Ramos (cell line): ENCODE data around the gene PCK1.

Source experiments
- in situ Hi-C: fragments of 300-500 bp; cut with MboI; formaldehyde crosslinking; loops from one replicate; pipeline ENCODE4 v1.14.3; 2022; ENCODE audit warnings: low sequenced_read_pairs; ENCODE audit not compliant: unreplicated experiment

Gene PCK1

DNA sequence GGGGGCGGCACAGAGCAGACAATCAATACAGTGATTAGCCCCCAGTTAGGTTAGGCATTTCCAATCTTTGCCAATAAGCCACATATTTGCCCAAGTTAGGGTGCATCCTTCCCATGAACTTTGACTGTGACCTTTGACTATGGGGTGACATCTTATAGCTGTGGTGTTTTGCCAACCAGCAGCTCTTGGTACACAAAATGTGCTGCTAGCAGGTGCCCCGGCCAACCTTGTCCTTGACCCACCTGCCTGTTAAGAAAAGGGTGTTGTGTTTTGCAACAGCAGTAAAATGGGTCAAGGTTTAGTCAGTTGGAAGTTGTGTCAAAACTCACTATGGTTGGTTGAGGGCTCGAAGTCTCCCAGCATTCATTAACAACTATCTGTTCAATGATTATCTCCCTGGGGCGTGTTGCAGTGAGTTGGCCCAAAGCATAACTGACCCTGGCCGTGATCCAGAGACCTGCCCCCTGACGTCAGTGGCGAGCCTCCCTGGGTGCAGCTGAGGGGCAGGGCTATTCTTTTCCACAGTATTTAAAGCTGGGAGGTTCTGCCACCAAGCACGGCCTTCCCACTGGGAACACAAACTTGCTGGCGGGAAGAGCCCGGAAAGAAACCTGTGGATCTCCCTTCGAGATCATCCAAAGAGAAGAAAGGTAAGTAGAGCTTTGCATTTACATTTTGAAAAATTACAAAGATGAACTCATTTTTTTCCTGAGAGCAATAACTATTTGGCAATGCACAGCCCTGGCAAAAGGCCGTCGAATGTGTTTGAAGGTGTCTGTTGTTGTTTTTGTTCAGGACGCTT, at the start of gene PCK1:
PCK1 (plus strand) TSS at position 557 of the 802 bp plus-strand sequence. CDS start 302 bp downstream, outside the sequence.
- in situ Hi-C loops = no loop called here

DNA sequence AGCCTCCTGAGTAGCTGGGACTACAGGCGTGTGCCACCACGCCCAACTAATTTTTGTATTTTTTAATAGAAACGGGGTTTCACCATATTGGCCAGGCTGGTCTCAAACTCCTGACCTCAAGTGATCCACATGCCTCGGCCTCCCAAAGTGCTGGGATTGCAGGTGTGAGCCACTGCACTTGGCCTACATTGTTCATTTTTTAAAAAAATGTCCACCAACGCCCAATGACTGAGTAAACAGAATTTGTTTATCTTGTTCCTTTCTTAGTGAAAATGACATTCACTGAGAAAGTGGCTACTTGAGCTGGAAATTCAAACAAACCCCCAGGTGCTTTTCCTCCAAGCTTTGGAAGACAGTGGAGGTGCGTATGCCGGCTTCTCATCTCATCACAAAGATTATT, 49.2 kb upstream of the PCK1 start:
- in situ Hi-C loops = loop anchor here (25.0 kb wide), 1 partner anchor 424 kb away; no protein-coding TSS in a partner anchor

DNA sequence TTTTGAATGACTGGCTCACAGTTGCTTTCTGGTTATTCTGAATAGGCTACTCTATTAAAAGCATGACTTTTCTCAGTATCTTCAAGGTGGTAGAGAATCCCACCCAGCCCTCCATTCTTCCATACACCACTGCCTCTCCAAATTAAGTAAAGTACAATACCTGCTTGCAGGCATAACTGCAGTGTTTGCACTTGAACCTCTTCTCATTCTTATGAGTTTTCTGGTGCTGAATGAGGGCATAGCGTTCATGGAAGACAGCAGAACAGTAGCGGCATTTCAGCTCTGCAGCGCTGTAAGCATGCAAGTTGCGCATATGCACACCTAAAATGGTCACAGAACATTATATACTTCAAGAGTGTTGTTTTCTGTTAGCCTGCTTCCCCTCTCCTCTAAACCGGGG, 48.5 kb upstream of the PCK1 start:
- in situ Hi-C loops = loop anchor here (25.0 kb wide), 1 partner anchor 425 kb away; no protein-coding TSS in a partner anchor

DNA sequence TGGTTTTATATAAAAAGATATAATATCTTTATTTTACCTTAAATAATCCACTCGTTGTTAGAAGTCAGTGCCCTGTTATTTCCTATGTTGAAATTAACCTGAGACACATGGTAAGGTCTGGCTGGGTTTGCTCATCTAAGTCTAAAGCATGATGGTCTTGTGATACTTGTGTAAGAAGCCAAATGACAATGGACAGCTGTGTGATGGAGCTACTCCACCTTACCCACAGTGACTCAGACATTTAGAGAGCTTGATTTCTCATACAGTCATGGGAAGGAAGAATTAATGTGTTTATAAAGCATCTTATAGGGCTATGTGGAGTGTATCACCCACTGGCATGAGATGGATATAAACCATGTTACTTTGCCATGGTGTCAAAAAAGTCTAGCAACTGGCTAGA, 47.7 kb upstream of the PCK1 start:
- in situ Hi-C loops = loop anchor here (25.0 kb wide), 1 partner anchor 426 kb away; no protein-coding TSS in a partner anchor

DNA sequence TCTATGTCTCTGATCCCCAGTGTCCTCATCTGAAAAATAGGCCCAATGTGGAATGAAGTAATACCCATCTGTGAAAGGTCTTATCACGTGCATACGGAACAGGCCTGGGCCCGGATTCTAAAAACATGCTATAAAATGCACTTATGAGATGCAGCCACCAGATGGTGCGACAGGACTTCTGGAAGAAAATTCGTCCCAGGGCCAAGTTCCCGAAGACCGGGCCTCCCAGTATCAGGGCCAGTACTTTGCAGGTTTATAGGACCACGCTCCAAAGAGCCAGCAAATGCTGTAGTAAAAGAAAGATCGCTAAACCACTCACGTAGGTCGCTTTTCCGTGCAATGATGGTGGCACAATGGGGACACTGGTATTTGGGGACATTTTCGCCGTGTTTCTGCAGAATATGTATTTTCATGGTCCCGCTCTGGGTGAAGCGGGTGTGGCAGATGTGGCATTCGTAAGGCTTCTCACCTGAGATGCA, 46.6 kb upstream of the PCK1 start:
- in situ Hi-C loops = loop anchor here (25.0 kb wide), 1 partner anchor 427 kb away; no protein-coding TSS in a partner anchor

DNA sequence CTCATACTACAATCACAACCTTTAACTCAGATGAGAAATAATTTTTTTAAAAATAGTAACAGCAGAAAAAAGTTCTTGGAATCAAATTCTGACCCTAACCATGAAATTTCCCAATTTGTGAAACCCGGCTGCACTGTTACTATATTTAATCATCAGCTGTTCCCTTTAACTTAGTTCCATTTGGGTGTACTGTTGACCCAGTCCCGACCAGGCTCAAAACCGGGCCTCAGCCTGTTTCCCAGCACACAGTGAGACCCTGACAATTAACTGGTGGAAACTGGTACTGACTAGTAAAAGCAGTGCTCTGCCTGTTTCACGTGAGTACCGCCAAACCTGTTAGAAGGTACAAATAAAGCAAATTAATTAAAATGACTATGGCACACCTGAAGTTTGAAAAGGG, 43.0 kb upstream of the PCK1 start:
- in situ Hi-C loops = loop anchor here (25.0 kb wide), 1 partner anchor 431 kb away; no protein-coding TSS in a partner anchor

DNA sequence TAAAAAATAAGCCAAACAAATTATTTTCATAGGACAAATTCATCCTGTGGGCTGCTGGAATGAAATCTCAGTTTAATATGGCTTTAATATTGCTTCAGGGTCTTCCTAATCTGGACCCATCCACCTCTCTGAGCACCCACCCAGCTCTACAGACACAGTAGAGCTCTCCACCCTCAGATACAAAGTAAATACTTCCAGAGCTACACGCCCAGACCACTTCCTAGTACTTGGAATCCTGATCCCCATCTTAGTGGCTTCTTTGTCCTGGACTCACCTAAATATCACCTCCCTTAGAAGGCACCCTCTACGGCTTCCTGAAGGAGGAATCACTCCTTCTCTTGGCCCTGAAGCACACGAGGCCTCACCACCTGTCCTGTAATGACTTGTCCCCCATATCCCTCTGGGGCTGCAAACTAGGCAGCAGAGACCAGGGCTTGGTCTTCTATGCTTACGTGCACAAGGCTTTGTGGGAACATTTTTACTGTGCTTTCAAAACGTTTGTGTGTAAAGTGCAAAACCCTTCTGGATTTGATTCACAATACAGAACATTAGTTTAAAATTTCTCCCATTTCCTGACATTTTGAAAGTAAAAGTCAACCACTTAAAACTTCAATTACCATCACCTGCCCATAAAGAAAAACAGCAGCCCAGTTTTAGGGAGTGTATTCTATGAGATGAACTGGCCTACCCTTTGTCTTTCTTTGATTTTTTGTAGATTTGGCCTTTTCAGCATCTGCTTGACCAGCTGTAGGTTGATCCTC, 38.4 kb upstream of the PCK1 start:
- in situ Hi-C loops = loop anchor here (25.0 kb wide), 1 partner anchor 435 kb away; no protein-coding TSS in a partner anchor

DNA sequence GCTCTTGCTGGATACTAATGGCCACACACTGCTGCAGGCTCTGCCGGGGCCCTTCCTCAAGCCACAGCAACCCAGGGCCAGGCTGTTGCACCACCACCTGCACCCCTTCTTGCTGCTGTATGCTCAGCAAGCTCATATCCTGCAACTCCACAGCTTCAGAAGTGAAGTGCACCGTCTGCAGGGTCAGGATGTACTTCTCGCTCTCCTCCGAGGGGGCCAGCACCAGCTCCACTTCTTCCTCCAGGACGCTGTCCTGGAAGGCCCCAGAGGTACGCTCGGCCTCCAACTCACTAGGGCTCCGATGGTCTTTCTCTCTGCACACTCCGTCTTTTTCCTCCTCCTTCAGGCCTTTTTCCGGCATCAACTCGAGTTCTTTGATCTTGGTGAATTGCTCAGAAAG, 37.1 kb upstream of the PCK1 start:
- in situ Hi-C loops = loop anchor here (25.0 kb wide), 1 partner anchor 436 kb away; no protein-coding TSS in a partner anchor

DNA sequence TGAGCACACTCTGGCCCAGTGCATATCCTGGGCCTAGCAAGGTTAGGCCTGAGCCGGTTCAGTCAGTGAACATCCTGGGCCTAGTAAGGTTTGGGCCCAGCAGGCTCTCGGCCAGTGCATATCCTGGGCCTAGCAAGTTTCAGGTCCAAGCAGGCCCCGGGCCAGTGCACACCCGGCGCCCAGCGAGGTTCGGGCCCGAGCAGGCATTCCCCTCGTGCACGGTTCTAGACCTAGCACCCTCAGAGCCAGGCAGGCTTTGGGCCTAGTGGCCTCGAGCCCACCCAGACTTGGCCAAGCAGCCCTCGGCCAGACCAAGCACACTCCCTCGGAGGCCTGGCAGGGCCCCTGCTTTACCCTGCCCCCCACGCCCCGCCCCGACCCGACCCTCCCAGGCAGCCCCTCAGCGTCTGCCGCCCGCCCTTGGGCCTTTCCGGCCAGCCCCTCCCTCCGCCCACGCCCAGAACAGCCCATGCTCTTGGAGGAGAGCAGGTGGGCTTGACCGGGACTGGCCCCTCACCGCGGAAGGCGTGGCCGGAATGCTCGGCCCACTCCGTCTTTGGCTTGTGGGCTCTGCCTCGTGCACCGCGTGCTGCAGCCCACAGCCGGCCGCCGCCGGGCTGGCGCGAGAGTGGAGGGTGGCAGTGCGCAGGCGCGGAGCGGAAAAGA, 36.3 kb upstream of the PCK1 start, which contains the start of gene CTCFL:
CTCFL (minus strand) TSS at position 630 of the 666 bp plus-strand sequence. CDS start 935 bp downstream, outside the sequence.
- in situ Hi-C loops = loop anchor here (25.0 kb wide), 1 partner anchor 437 kb away; no protein-coding TSS in a partner anchor

DNA sequence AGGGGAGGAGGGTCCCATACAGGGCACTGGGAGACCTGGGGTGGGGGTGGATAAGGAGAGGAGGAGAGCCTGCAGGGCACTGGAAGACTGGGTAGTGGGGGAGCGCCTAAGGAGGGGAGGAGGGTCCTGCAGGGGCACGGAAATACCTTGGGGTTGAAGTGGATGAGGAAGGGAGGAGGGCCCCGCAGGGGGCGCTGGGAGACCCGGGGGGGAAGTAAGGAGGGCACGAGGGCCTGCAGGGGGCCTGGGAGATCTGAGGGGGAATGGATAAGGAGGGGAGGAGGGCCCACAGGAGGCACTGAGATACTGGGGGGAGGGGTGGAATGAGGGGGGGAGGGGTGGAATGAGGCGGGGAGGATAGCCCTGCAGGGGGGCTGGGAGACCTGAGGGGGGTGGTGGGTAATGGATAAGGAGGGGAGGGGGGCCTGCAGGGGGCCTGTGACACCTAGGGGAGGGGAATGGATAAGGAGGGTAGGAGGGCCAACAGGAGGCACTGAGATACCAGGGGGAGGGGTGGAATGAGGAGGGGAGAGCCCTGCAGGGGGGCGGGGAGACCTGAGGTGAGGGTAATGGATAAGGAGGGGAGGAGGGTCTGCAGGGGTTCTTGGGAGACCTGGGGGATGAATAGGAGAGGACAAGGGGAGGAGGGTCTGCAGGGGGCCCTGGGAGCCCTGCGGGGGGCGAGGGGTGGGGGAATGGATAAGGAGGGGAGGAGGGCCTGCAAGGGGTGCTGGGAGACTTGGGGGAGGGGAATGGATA, 35.4 kb upstream of the PCK1 start:
- in situ Hi-C loops = no loop called here

DNA sequence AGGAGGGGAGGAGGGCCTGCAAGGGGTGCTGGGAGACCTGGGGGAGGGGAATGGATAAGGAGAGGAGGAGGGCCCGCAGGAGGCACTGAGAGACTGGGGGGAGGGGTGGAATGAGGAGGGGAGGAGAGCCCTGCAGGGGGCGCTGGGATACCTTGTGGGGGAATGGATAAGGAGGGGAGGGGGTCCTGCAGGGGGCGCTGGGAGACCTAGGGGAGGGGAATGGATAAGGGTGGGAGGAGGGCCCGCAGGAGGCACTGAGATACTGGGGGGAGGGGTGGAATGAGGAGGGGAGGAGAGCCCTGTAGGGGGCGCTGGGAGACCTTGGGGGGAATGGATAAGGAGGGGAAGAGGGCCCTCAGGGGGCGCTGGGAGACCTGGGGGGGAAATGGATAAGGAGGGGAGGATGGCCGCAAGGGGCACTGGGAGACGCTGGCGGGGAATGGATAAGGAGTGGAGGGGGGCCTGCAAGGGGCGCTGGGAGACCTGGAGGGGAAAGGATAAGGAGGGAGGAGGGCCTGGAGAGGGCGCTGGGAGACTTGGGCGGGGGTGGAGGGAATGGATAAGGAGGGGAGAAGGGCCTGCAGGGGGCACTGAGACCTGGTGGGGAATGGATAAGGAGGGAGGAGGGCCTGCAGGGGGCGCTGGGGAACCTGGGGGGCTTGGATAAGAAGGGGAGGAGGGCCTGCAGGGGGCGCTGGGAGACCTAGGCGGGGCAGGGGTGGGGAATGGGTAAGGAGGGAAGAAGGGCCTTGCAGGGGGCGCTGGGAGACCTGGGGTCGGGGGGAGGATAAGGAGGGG, 34.6 kb upstream of the PCK1 start:
- in situ Hi-C loops = no loop called here

DNA sequence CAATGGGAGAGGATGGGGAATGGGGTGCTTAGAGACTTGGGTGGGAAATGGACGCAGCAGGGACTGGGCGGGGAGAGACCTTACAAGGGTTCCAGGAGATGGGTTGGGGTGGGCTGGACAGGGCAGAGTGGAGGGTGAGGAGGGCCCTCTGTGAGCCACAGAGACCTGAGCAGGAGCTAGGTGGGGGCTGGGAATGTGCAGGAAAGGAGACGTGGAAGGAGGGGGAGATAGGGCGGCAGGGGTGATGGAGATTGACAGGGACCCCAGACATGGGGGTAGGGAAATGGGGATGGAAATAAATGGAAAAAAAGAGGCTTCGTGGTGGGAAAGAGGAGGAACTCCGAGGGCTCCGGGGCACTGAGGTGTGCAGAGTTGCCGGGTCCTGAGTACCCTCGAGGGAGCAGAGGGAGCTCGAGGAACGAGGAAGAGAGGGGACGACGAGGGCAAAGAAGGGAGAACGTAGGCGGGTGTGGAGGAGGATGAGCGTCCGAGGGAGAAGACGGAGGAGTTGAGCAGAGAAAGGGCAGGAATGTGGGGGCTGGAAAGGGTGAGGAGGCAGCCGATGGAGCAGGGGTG, 33.9 kb upstream of the PCK1 start:
- in situ Hi-C loops = no loop called here

DNA sequence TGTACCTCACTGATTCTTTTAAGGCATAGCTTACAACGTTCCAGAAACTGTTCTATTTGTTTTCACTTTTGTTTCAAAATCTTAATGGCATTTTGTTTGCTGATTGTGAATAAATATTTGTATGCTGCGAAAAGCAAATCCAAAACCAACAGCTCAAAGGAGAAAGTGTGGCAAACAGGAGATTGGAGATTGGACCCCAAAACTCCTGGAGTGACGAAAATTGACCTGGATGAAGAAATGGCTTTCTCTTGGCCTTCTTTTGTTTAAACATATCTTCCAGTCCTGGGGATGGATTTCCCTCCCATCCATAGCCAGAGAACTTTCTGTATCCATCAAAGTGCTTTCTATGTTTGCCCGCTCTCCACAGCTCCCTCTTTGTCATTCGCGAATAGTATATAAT, 33.2 kb upstream of the PCK1 start:
- in situ Hi-C loops = no loop called here

DNA sequence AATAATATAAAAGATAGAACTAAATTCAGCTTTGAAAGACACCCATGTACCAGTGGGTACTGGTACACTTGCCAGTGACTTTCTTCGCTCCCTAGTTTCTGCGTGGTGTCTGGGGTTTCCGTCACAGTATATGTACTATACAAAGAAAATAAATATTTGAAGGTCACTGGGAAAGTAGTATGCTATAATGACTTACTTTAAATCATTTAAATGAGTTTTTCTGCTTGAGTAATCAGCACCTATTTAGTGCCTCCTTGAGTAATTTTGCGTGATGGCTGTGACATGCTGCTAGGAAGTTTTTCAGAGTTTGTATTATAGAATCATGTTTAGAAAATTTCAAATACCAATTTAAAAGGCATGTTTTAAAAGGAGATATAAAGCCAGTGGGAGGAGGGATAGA, 32.8 kb upstream of the PCK1 start:
- in situ Hi-C loops = no loop called here

DNA sequence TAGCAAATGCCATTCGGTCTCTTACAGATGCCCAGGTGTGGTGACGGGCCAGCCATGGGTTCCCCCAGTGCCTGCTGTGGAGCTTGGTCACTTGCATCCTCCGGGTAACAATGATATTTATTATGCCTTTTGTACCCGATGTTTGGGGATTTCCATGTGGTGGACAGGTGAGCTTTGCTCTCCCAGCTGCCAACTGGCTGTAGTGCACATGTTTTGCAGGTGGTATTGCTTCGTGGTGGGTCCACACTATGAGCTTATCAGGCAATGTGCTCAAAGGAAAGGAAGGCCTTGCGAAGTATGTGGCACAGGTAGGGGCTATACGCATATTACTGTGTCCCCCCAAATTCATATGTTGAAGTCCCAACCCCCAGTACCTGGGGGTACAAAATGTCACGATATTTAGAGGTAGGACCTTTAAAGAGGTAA, 31.7 kb upstream of the PCK1 start:
- in situ Hi-C loops = no loop called here

DNA sequence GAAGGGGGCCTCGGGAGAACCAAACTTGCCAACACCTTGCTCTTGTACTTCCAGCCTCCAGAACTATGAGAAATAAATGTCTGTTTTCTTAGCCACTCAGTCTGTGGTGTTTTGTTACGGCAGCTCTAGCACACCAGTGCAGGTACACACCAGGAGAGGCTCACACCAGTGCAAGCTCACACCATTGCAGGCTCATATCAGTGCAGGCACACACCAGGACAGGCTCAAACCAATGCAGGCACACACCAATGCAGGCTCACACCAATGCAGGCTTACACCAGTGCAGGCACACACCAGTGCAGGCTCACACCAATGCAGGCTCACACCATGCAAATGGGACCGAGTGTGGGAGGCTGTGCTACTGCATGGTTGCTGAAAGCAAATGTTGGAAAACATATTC, 31.1 kb upstream of the PCK1 start:
- in situ Hi-C loops = no loop called here

DNA sequence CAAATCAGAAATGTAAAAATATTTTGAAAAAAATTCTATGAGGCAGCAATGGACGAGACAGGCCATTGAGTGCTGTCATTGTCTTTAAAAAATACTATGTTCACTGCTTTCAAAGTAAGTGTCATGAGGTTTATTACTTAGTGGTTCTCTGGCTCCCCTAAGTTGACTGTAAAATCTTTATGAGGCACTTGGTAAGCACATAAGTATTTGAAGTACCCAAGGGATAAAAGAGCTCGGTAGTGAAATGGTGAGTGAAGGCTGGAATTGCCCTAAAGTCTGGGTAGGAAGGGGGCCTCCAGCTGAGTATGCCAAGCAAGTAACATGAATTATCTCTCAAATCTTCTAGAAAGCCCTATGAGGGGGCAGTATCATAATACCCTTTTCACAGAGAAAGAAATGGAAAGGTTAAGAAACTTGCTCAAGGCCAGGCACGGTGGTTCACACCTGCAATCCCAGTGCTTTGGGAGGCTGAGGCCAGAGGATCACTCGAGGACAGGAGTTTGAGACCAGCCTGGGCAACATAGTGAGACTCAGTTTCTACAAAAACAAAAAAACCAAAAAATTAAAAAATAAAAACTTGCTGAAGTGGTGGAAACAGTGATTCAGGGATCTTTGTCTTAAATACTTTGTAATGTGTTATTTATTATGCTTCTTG, 30.5 kb upstream of the PCK1 start:
- in situ Hi-C loops = no loop called here

DNA sequence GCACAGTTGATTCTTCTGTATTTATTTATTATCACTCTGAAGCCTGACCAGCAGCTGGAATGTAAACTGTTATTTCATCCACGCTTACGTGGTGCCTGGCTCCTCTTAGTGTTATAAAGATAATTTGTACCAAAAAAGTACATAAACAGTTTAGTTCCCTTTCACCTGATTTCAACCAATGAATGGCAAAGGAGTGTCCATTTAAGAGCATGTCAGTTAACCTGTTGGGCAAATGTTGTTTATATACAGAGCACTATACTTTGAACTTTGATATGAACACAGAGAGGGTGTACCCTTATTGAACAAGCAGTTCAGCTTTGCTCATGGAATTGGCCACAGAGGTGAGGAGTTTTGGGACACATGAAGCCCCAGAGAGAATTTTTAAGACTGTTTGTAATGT, 28.8 kb upstream of the PCK1 start:
- in situ Hi-C loops = no loop called here
